Caco-2 (cell line): ENCODE data around the gene ICAM5. TPM values are rescaled to one million over a fixed set of nuclear protein-coding genes. Genes with fewer than 3 reads are reported as not detected.
A peak's percentile ranks its signal among the peaks of the same experiment; 100 is the strongest.

ENCODE experiments used
- BruUV-seq: library from RNA; stranded (reverse); fragments of 400-500 nt; replicated peaks from 2 replicates; lab custom pipeline; 2021; lab: Mats Ljungman, UMichigan
- CTCF ChIA-PET: fragments of 300-600 bp; sonication (Branson Sonifier 250); formaldehyde crosslinking; loops from one replicate; lab custom pipeline; 2022; ENCODE audit warnings: antibody characterized with exemption; lab: Charles Lee
- POLR2A ChIA-PET: fragments of 300-600 bp; sonication (Branson Sonifier 250); formaldehyde crosslinking; loops from one replicate; lab custom pipeline; 2022; ENCODE audit warnings: antibody characterized with exemption; lab: Charles Lee
- DNase-seq, 2 experiments: peaks; one replicate each; pipeline versions ENCODE4 v3.0.0 to v3.0.0-alpha.2; 2020 to 2022
- H3K27me3 ChIP-seq: replicated peaks from 2 replicates; pipeline ENCODE4 v1.6.0; 2011; ENCODE audit warnings: low read length; ENCODE audit not compliant: control insufficient read depth, insufficient read depth
- H3K36me3 ChIP-seq: 2 replicates; pipeline ENCODE4 v1.5.1; 2011; ENCODE audit warnings: low read length; ENCODE audit not compliant: control insufficient read depth, insufficient read depth
- H3K4me1 ChIP-seq: fragments of 250-450 bp; sonication (Bioruptor Pico); 2 replicates; pipeline ENCODE4 v1.5.1; 2020; ENCODE audit warnings: mild to moderate bottlenecking
- H3K4me3 ChIP-seq: 2 replicates; pipeline ENCODE4 v1.5.1; 2011; ENCODE audit warnings: low read depth, mild to moderate bottlenecking, control low read depth, low read length
- H3K9me3 ChIP-seq: fragments of 250-450 bp; sonication (Bioruptor Pico); 2 replicates; pipeline ENCODE4 v1.5.1; 2020; ENCODE audit warnings: mild to moderate bottlenecking, moderate library complexity
- H3K27ac Mint-ChIP-seq: one replicate; pipeline ENCODE4 v1.8.0; 2022; ENCODE audit warnings: mixed read lengths; ENCODE audit not compliant: unreplicated experiment
- H3K27me3 Mint-ChIP-seq: one replicate; pipeline ENCODE4 v1.8.0; 2022; ENCODE audit warnings: mixed read lengths; ENCODE audit not compliant: insufficient read depth, unreplicated experiment
- H3K36me3 Mint-ChIP-seq: one replicate; pipeline ENCODE4 v1.8.0; 2022; ENCODE audit warnings: mild to moderate bottlenecking, mixed read lengths; ENCODE audit not compliant: insufficient read depth, unreplicated experiment
- H3K4me1 Mint-ChIP-seq: one replicate; pipeline ENCODE4 v1.8.0; 2022; ENCODE audit warnings: low read depth, mixed read lengths; ENCODE audit not compliant: unreplicated experiment
- H3K4me3 Mint-ChIP-seq: one replicate; pipeline ENCODE4 v1.8.0; 2022; ENCODE audit warnings: mild to moderate bottlenecking, moderate library complexity, mixed read lengths; ENCODE audit not compliant: unreplicated experiment
- H3K9me3 Mint-ChIP-seq: one replicate; pipeline ENCODE4 v1.8.0; 2022; ENCODE audit warnings: mixed read lengths; ENCODE audit not compliant: unreplicated experiment
- CTCF ChIP-seq, 2 experiments: fragments of 200-600 bp in 1 of 2; IDR thresholded peaks; 1 replicate in 1 of 2; 2 replicates in 1 of 2; pipeline versions ENCODE4 v1.5.1 to v1.8.0; 2011 to 2022; ENCODE audit warnings: antibody characterized with exemption in 1 of 2, control low read depth in 1 of 2, inconsistent platforms in 1 of 2, low read depth in 1 of 2, low read length in 1 of 2, mild to moderate bottlenecking in 1 of 2, moderate library complexity in 1 of 2; ENCODE audit not compliant: insufficient read depth in 1 of 2, severe bottlenecking in 1 of 2, unreplicated experiment in 1 of 2
- intact Hi-C: fragments of 100-400 bp; cut with micrococcal nuclease; formaldehyde crosslinking; loops from one replicate; pipeline ENCODE4 v1.10.0; 2022; ENCODE audit not compliant: unreplicated experiment
- total RNA-seq: library from RNA; stranded (reverse); gene quantifications from 2 replicates; pipeline ENCODE4 v1.2.3, GENCODE V29; 2022

The ICAM5 gene
- total RNA-seq, 1 experiment from 2014 or later = 3.2 TPM

DNA sequence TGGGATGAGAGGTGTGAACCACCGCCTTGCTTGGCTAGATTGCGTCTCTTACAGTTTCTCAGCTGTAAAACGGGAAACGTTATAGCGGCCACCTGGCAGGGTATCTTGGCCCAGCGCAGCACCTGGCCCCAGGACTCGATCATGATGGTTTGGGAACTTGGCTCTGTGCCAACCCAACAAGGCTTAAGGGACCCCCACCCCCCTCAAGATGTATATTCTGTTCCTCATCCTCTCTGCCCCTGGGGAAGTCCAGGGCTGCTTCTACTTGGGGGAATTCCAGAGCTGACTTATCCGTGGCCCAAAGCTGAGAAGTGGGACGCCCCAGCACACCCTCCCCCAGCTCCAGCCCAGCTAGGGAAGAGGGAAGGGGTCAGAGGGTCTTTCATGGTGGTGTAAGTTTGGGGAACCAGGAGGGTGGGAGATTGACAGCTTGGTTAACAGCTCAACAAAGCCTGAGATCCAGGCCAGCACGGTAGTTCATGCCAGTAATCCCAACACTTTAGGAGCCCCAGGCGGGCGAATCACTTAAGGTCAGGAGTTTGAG, 18.1 kb upstream of the ICAM5 start:
- H3K27me3 ChIP-seq = no peaks in the 10 kb centered on the region
- H3K27ac Mint-ChIP-seq = no peak overlapping the region
- peaks cover 8% of the 10 kb centered on the region for H3K36me3 Mint-ChIP-seq
- H3K4me3 ChIP-seq = peak overlapping the region; percentile 61
- H3K36me3 ChIP-seq = no peaks in the 10 kb centered on the region
- peaks cover 13% of the 10 kb centered on the region; the same call in 1 of the 2 replicates for H3K4me1 ChIP-seq
- H3K9me3 ChIP-seq = no peaks in the 10 kb centered on the region
- intact Hi-C loops = loop anchor here (2.0 kb wide), 1 partner anchor 15 kb away; the partner anchor contains the start of gene ICAM4
- no peak for DNase-seq
- BruUV-seq = TSS peak; percentile 91
- CTCF ChIA-PET = interaction anchor here (0.6 to 3.7 kb wide), 8 partner anchors 12 to 139 kb away, joined by 3 to 73 read pairs (median 13); partner anchors contain the start of genes ICAM5, RAVER1 and TYK2
- no peak for TF ChIP-seq CTCF (IDR thresholded peaks at IDR 0.05; ENCODE audit: insufficient read depth in 1 of 2, low read depth in 1 of 2, low read length in 1 of 2, severe bottlenecking in 1 of 2, unreplicated experiment in 1 of 2)
- peaks cover 6% of the 10 kb centered on the region for H3K4me1 Mint-ChIP-seq
- POLR2A ChIA-PET = interaction anchor here (0.6 to 1.9 kb wide), 10 partner anchors 11 to 453 kb away, joined by 3 to 22 read pairs (median 6); partner anchors contain the start of genes FBXL12, ICAM4, ICAM5 and TYK2
- no peaks in the 10 kb centered on the region for H3K27me3 Mint-ChIP-seq
- peak overlapping the region; percentile 70 for H3K4me3 Mint-ChIP-seq
- no peaks in the 10 kb centered on the region for H3K9me3 Mint-ChIP-seq

GRCh38 chr19:10274589-10274988, 15.2 kb upstream of the ICAM5 start:
- intact Hi-C loops = no loop called here
- no peak overlapping the region for H3K4me3 ChIP-seq
- ChIA-PET CTCF (no interaction called here), POLR2A (no interaction called here)
- H3K9me3 Mint-ChIP-seq = no peaks in the 10 kb centered on the region
- peaks cover 23% of the 10 kb centered on the region for H3K36me3 Mint-ChIP-seq
- H3K36me3 ChIP-seq = no peaks in the 10 kb centered on the region
- no peaks in the 10 kb centered on the region for H3K27me3 ChIP-seq
- DNase-seq = no peak
- no TSS peak for BruUV-seq
- peaks cover 7% of the 10 kb centered on the region for H3K4me1 Mint-ChIP-seq
- H3K4me3 Mint-ChIP-seq = no peak overlapping the region
- H3K27me3 Mint-ChIP-seq = no peaks in the 10 kb centered on the region
- TF ChIP-seq CTCF (IDR thresholded peaks at IDR 0.05; ENCODE audit: insufficient read depth in 1 of 2, low read depth in 1 of 2, low read length in 1 of 2, severe bottlenecking in 1 of 2, unreplicated experiment in 1 of 2) = no peak
- peak overlapping the region; percentile 21 for H3K27ac Mint-ChIP-seq
- peaks cover 13% of the 10 kb centered on the region; the same call in 1 of the 2 replicates for H3K4me1 ChIP-seq
- no peaks in the 10 kb centered on the region for H3K9me3 ChIP-seq

- H3K27ac Mint-ChIP-seq = peak overlapping the region; percentile 55
- peaks cover 9% of the 10 kb centered on the region for H3K4me1 ChIP-seq
- H3K36me3 ChIP-seq = no peaks in the 10 kb centered on the region
- H3K9me3 Mint-ChIP-seq = no peaks in the 10 kb centered on the region
- POLR2A ChIA-PET = no interaction called here
- CTCF ChIA-PET = no interaction called here
- BruUV-seq = no TSS peak
- H3K9me3 ChIP-seq = no peaks in the 10 kb centered on the region
- H3K4me3 ChIP-seq = no peak overlapping the region
- H3K27me3 Mint-ChIP-seq = no peaks in the 10 kb centered on the region
- no peaks in the 10 kb centered on the region for H3K27me3 ChIP-seq
- intact Hi-C loops = no loop called here
- DNase-seq = no peak
- H3K4me3 Mint-ChIP-seq = no peak overlapping the region
- TF ChIP-seq CTCF (IDR thresholded peaks at IDR 0.05; ENCODE audit: insufficient read depth in 1 of 2, low read depth in 1 of 2, low read length in 1 of 2, severe bottlenecking in 1 of 2, unreplicated experiment in 1 of 2) = no peak
- peaks cover 14% of the 10 kb centered on the region for H3K4me1 Mint-ChIP-seq
- peaks cover 23% of the 10 kb centered on the region for H3K36me3 Mint-ChIP-seq
These were observed 11.8 kb upstream of the ICAM5 start for GRCh38 chr19:10277795-10278589.
